Liver (tissue), 9 donors: ENCODE measurements around the gene PLA2G3. TPM values are rescaled to one million over a fixed set of nuclear protein-coding genes. Genes with fewer than 3 reads are reported as not detected.

Experiments used
- DNase-seq: peaks from one replicate; pipeline ENCODE4 v3.0.0-alpha.2; 2017; ENCODE audit warnings: low spot score
- H3K27ac ChIP-seq, 2 donors: one replicate each; pipeline ENCODE4 v1.7.0; 2013; ENCODE audit warnings: inconsistent platforms in 2 of 2, low read length in 2 of 2, control low read depth in 1 of 2, low read depth in 1 of 2, mild to moderate bottlenecking in 1 of 2
- H3K27me3 ChIP-seq, 4 donors: one replicate each; pipeline versions ENCODE4 v1.6.1 to v1.7.0; 2013; ENCODE audit warnings: low read length in 3 of 4, inconsistent platforms in 1 of 4, mild to moderate bottlenecking in 1 of 4, moderate library complexity in 1 of 4; ENCODE audit not compliant: control insufficient read depth in 4 of 4, insufficient read depth in 4 of 4
- H3K36me3 ChIP-seq, 4 donors: one replicate each; pipeline versions ENCODE4 v1.6.1 to v1.7.0; 2013; ENCODE audit warnings: low read length in 3 of 4, mild to moderate bottlenecking in 3 of 4, low read depth in 1 of 4, moderate library complexity in 1 of 4; ENCODE audit not compliant: control insufficient read depth in 4 of 4, insufficient read depth in 3 of 4
- H3K4me1 ChIP-seq, 4 donors: one replicate each; pipeline versions ENCODE4 v1.6.1 to v1.7.0; 2013; ENCODE audit warnings: low read length in 3 of 4, mild to moderate bottlenecking in 3 of 4, moderate library complexity in 1 of 4; ENCODE audit not compliant: control insufficient read depth in 4 of 4, insufficient read depth in 4 of 4
- H3K4me3 ChIP-seq, 3 donors: one replicate each; pipeline versions ENCODE4 v1.6.1 to v1.7.0; 2013; ENCODE audit warnings: low read length in 3 of 3, control low read depth in 1 of 3, low read depth in 1 of 3, mild to moderate bottlenecking in 1 of 3
- H3K9ac ChIP-seq, 2 donors: one replicate each; pipeline ENCODE4 v1.7.0; 2013; ENCODE audit warnings: low read length in 2 of 2, mild to moderate bottlenecking in 2 of 2, moderate library complexity in 2 of 2, control low read depth in 1 of 2, low read depth in 1 of 2
- H3K9me3 ChIP-seq, 4 donors: one replicate each; pipeline versions ENCODE4 v1.6.1 to v1.7.0; 2013; ENCODE audit warnings: low read length in 3 of 4; ENCODE audit not compliant: control insufficient read depth in 4 of 4
- CTCF ChIP-seq: fragments of 150-350 bp; IDR thresholded peaks from 2 replicates; pipeline ENCODE4 v1.5.1; 2017; ENCODE audit warnings: improper control_type of control experiment, low read depth, low read length; ENCODE audit not compliant: missing input control
- EGR1 ChIP-seq, 2 donors: IDR thresholded peaks; 2 replicates each; pipeline ENCODE4 v1.6.1; 2016 to 2018; ENCODE audit warnings: antibody characterized with exemption in 2 of 2, low read depth in 2 of 2
- FOXA1 ChIP-seq: IDR thresholded peaks from 2 replicates; pipeline ENCODE4 v1.6.1; 2016; ENCODE audit warnings: antibody characterized with exemption
- FOXA2 ChIP-seq: IDR thresholded peaks from 2 replicates; pipeline ENCODE4 v1.6.1; 2016; ENCODE audit warnings: antibody characterized with exemption
- GABPA ChIP-seq, 2 donors: IDR thresholded peaks in 1 of 2; conservative IDR thresholded peaks in 1 of 2; 2 replicates each; pipeline ENCODE4 v1.6.1; 2016; ENCODE audit warnings: antibody characterized with exemption in 2 of 2, mild to moderate bottlenecking in 1 of 2, moderate library complexity in 1 of 2
- HNF4A ChIP-seq, 2 donors: conservative IDR thresholded peaks; 2 replicates each; pipeline ENCODE4 v1.6.1; 2016; ENCODE audit warnings: antibody characterized with exemption in 2 of 2, mild to moderate bottlenecking in 2 of 2
- HNF4G ChIP-seq: IDR thresholded peaks from 2 replicates; pipeline ENCODE4 v1.6.1; 2016; ENCODE audit warnings: antibody characterized with exemption
- JUND ChIP-seq, 2 donors: IDR thresholded peaks; 2 replicates each; pipeline ENCODE4 v1.6.1; 2016; ENCODE audit warnings: antibody characterized with exemption in 2 of 2
- MAX ChIP-seq: IDR thresholded peaks from 2 replicates; pipeline ENCODE4 v1.6.1; 2016; ENCODE audit warnings: antibody characterized with exemption
- NR2F2 ChIP-seq: IDR thresholded peaks from 2 replicates; pipeline ENCODE4 v1.6.1; 2016; ENCODE audit warnings: antibody characterized with exemption
- RAD21 ChIP-seq, 2 donors: IDR thresholded peaks; 2 replicates each; pipeline ENCODE4 v1.6.1; 2016; ENCODE audit warnings: antibody characterized with exemption in 2 of 2, mild to moderate bottlenecking in 2 of 2
- RXRA ChIP-seq, 2 donors: IDR thresholded peaks; 2 replicates each; pipeline ENCODE4 v1.6.1; 2017 to 2018; ENCODE audit warnings: antibody characterized with exemption in 2 of 2, mild to moderate bottlenecking in 1 of 2
- SP1 ChIP-seq: IDR thresholded peaks from 2 replicates; pipeline ENCODE4 v1.6.1; 2018; ENCODE audit warnings: antibody characterized with exemption, mild to moderate bottlenecking
- TAF1 ChIP-seq: conservative IDR thresholded peaks from 2 replicates; pipeline ENCODE4 v1.6.1; 2016; ENCODE audit warnings: antibody characterized with exemption, mild to moderate bottlenecking
- YY1 ChIP-seq: IDR thresholded peaks from 2 replicates; pipeline ENCODE4 v1.6.1; 2016; ENCODE audit warnings: antibody characterized with exemption, mild to moderate bottlenecking
- ZBTB33 ChIP-seq: IDR thresholded peaks from 2 replicates; pipeline ENCODE4 v1.6.1; 2016; ENCODE audit warnings: antibody characterized with exemption
- WGBS: extraction: QIAGEN DNeasy Blood & Tissue Kit; methylation state at CpG from one replicate; pipeline ENCODE4 v1.1.7; 2013; 5-methylcytosine and 5-hydroxymethylcytosine counted together
- polyA plus RNA-seq, 2 donors: library from polyadenylated mRNA; stranded (reverse) in 1 of 2; unstranded in 1 of 2; fragments of 200-250 nt in 1 of 2; fragments of >200 nt in 1 of 2; fragmentation: Nextera tagmentation in 1 of 2; extraction: Ambion mirVana in 1 of 2; gene quantifications; one replicate each; pipeline versions ENCODE4 v1.2.1 to v1.2.3, GENCODE V29; 2013 to 2015
- total RNA-seq, 2 donors: library from RNA; depleted of rRNA; stranded (reverse); fragments of >200 nt; gene quantifications; one replicate each; pipeline ENCODE4 v1.2.3, GENCODE V29; 2014
- donor health status: healthy.
- donor health status: healthy.
- donor health status: healthy.
- donor health status: healthy.
- donor health status: healthy.

Gene PLA2G3
- total and polyA plus RNA-seq, 4 donors: not detected

GRCh38 chr22:31139066-31139465, 1.2 kb downstream of the PLA2G3 start (continued):
- no peak for TF ChIP-seq CTCF
- TF ChIP-seq NR2F2: no peak
- TF ChIP-seq MAX: no peak
- no peak for TF ChIP-seq HNF4G

- no peaks in the 10 kb centered on the region for H3K27me3 ChIP-seq
- no peak for DNase-seq
- TF ChIP-seq YY1 (no peak), FOXA2 (no peak), HNF4G (no peak), ZBTB33 (no peak), HNF4A (conservative IDR thresholded peaks at IDR 0.05) (no peak), TAF1 (no peak), FOXA1 (no peak), RXRA (IDR thresholded peaks at IDR 0.05) (no peak), GABPA (IDR thresholded peaks at IDR 0.05 in 1 of 2, conservative IDR thresholded peaks at IDR 0.05 in 1 of 2) (no peak), CTCF (no peak), SP1 (no peak), EGR1 (IDR thresholded peaks at IDR 0.05; ENCODE audit: low read depth in 2 of 2) (no peak), NR2F2 (no peak), RAD21 (IDR thresholded peaks at IDR 0.05) (no peak), MAX (no peak), JUND (IDR thresholded peaks at IDR 0.05) (no peak)
- no peaks in the 10 kb centered on the region for H3K36me3 ChIP-seq
- no peak overlapping the region for H3K27ac ChIP-seq
- H3K4me1 ChIP-seq: no peaks in the 10 kb centered on the region
- WGBS: 83% methylated on average over 10 of the region's 10 CpGs
- H3K4me3 ChIP-seq: no peak overlapping the region
- no peaks in the 10 kb centered on the region for H3K9me3 ChIP-seq
- no peak overlapping the region for H3K9ac ChIP-seq
These were observed 2.2 kb downstream of the PLA2G3 start for GRCh38 chr22:31138126-31138525.
